IPS-18c (cell line): ENCODE data around the gene LEO1.

Experiments used
- H3K4me3 ChIP-seq: 2 replicates; pipeline ENCODE4 v1.7.0; 2013; ENCODE audit warnings: low read depth, mild to moderate bottlenecking, low read length, moderate library complexity; ENCODE audit not compliant: insufficient read depth
- H3K9me3 ChIP-seq: one replicate; pipeline ENCODE4 v1.6.1; 2013; ENCODE audit warnings: mild to moderate bottlenecking, low read length, moderate library complexity; ENCODE audit not compliant: control insufficient read depth, insufficient read depth

Gene LEO1

GRCh38 chr15:51965691-51966090 lies 5.9 kb downstream of the LEO1 start:
- H3K9me3 ChIP-seq = no peaks in the 10 kb centered on the region
- H3K4me3 ChIP-seq = no peak overlapping the region

DNA sequence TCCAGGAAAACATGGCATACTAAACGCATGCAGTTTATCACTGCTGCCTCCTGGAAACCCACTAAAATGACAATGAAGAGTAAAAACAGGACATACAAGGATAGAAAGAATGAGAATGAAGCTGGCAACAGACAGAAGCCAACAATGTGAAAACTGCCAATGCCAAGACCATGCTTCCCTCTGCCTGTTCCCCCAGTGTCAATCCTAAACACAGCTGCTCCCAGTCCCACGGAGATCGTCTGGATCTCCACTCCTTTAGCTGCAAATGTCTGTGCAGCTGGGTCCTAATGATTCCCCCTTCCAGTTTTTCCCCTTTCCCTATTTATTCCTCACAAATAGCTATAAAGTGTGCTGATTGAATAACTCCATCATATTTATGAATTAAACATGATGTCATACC lies 16.1 kb downstream of the LEO1 start:
- Histone ChIP-seq H3K4me3 (no peak overlapping the region), H3K9me3 (no peaks in the 10 kb centered on the region)

DNA sequence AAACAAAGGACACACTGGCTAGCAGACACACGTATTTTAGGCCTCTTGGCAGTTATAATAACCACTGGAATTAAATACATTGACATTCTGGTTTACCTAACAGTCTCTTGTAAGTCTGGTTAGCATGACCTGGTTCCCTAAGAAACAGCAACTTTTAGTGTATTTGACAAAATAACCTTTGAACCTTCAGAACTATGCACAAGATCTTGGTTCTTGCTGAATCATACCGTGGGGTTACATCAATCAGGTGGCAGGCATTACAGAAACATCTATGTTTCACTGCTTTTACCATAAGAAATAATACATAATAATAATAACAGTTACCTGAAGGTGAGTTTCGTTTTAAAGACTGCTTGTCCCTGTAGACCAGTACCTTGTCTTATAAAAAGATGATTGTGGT lies 18.8 kb downstream of the LEO1 start:
- Histone ChIP-seq H3K9me3 (no peaks in the 10 kb centered on the region), H3K4me3 (no peak overlapping the region)

- no peaks in the 10 kb centered on the region for H3K9me3 ChIP-seq
- no peak overlapping the region for H3K4me3 ChIP-seq
These were observed 24.5 kb downstream of the LEO1 start for GRCh38 chr15:51947124-51947523.

DNA sequence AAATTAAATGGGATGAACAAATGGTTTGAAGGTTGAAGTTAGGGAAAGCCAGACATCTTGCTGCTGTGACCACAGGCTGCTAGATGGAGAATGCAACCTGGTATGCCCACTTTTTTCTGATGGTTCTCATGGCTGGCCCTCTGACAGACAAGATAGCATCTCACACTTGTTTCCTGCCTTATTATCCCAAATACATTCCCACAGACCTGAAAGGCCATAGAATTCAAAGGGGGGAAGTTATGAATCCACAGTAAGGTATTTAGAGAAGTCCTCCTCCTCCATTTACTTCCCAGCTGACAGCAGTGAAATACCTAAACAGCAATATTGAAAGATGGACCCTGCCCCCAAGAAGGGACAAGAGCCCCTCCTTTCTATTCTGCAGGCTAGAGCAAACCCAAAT lies 32.4 kb downstream of the LEO1 start:
- Histone ChIP-seq H3K4me3 (no peak overlapping the region), H3K9me3 (no peaks in the 10 kb centered on the region)

DNA sequence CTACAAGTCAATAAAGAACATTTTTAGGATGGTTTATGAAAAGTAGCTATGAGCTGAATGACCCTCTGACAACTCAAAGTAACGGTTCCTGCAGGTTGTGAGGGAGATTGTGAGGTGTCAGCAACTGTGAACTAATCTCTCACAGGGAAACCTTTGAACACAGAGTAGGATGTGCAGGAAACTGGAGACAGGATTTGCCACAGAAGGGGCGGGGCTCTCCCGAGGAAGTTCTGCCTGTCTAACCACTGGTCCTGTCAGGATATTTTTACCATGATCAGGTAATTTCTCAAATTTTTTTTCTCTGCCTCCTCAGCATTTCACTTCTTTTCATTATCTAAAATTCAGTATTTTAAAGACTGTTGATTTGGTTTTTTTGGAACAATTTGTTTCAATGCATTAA lies 33.3 kb downstream of the LEO1 start:
- Histone ChIP-seq H3K4me3 (no peak overlapping the region), H3K9me3 (no peaks in the 10 kb centered on the region)

DNA sequence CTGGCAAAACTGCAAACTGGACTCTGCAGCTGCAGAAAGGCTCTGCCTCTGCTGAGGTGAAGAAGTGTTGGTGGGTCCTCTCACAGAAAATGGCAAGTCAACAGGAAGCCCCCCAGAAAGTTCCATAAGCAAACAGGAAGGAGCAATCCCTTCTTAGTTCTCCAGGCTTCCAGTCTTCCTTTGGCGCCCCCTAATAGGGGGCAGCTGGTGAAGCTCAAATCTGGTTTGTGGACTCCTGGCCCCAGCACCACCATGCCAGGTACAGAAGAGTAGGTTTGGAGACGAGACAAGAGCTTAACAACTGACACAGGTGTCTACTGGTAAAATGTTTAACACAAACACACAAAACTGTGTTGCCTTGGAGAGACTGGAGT lies 35.5 kb downstream of the LEO1 start:
- Histone ChIP-seq H3K9me3 (no peaks in the 10 kb centered on the region), H3K4me3 (no peak overlapping the region)

DNA sequence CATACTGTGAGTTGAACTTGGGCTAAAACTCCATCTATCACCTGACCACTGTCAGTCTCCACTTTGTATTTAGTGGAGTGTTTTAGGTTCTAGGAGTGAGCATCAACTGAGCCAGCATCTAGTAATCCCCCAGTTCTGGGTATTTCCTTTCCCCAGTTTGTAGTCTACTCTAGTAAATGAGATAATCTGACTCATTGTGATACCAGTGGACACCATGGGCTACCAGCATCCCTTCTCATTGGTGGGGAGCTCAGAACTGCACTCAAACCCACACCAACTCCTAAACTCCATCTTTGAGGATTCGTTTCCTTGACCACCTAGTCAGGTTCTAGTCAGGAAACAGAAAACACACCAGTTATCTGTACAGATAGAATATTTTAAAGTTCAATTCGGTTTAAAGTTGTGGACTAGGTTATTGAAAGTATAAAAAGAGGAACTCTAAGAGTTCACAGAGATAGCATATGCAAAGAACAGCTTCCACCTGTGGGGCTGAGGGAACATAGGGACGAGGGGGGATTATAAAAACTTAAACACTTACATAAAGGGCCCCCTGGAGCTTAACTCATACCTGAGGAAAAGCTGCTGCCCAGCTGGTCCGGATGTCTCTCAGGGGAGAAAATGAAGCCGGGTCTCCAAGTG lies 36.0 kb downstream of the LEO1 start:
- no peaks in the 10 kb centered on the region for H3K9me3 ChIP-seq
- no peak overlapping the region for H3K4me3 ChIP-seq

DNA sequence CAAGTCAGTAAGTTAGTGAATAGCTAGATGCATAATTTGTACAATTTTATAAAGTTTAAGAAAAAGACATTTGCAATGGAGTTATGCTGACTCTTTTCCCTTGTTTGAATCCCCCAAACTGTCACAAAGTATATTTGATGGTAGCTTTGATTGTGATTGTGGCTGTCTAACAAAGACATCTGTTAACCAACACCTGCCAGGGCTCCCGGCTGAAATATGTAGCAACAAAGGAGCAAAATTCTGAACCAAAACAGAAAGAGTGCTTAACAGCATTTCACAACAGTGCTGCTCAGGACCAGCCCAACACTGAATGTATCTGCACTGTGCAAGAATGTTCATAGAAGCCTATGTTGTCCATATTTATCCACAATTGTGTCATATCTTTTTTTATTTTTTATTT lies 39.4 kb downstream of the LEO1 start:
- H3K4me3 ChIP-seq = no peak overlapping the region
- H3K9me3 ChIP-seq = no peaks in the 10 kb centered on the region

GRCh38 chr15:51931638-51932037 lies 39.9 kb downstream of the LEO1 start:
- Histone ChIP-seq H3K4me3 (no peak overlapping the region), H3K9me3 (no peaks in the 10 kb centered on the region)

DNA sequence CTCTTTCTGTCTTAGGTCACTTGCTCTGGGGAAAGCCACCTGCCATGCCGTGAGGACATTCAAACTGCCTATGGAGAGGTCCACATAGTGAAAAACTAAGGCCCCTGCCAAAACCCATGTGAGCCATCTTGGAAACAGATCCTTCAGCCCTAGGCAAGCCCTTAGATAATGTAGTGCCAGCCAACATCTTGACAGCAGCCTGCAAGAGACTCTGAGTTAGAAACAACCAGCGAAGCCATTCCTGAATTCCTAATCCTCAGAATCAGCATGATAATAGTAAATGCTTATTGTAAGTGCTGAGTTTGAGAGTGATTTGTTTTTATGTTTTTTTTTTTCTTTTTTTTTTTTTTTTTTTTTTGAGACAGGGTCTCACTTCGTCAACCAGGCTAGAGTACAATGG lies 40.6 kb downstream of the LEO1 start:
- Histone ChIP-seq H3K9me3 (no peaks in the 10 kb centered on the region), H3K4me3 (no peak overlapping the region)

GRCh38 chr15:51926809-51927208 lies 44.8 kb downstream of the LEO1 start:
- Histone ChIP-seq H3K9me3 (no peaks in the 10 kb centered on the region), H3K4me3 (no peak overlapping the region)

DNA sequence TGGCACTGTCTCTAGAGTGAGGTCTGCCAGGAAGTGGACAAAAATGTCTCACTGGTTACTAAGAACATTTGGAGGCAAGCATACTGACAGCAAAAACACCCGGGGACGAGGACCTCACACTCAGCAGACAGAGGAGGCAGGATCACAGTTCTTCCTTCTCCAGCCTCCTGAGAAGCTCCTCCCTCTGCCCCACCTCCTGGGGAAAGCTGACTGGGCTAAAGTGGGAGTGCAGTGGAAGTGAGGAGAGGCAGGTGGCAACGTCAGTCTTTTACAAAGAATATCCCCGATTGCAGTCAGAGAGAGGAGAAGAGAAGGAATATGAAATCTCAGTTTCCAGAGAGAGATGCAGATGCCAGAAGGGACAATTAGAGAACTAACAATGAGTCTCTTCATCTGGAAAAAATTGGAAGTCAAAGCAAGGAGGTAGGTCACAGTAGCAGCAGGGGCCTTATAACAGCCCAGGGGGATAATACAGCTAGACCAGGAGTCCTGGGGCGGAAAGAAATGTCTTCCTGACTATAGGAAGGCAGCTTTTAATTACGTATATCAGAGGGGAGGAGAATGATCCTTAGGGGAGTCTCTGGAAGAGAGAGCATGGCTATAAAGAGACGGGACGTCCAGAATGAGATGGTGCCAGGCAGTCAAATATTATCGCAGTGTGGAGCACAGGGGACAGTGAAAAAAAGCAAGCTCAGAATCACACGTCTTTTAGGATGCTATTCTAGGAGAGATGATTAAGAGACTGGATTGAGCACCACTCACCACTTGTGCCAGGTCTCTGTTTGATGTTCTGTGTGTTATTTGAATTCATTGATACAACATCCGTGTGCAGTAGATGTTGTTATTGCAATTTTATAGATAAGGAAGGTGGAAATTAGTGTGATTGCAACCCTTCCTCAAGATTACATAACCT lies 47.2 kb downstream of the LEO1 start:
- no peaks in the 10 kb centered on the region for H3K9me3 ChIP-seq
- no peak overlapping the region for H3K4me3 ChIP-seq

GRCh38 chr15:51917493-51917892 lies 54.1 kb downstream of the LEO1 start:
- no peak overlapping the region for H3K4me3 ChIP-seq
- H3K9me3 ChIP-seq = no peaks in the 10 kb centered on the region

GRCh38 chr15:51912528-51912927 lies 59.0 kb downstream of the LEO1 start:
- Histone ChIP-seq H3K9me3 (no peaks in the 10 kb centered on the region), H3K4me3 (no peak overlapping the region)

- Histone ChIP-seq H3K4me3 (no peak overlapping the region), H3K9me3 (no peaks in the 10 kb centered on the region)
These were observed 62.0 kb downstream of the LEO1 start for GRCh38 chr15:51909584-51909983.

DNA sequence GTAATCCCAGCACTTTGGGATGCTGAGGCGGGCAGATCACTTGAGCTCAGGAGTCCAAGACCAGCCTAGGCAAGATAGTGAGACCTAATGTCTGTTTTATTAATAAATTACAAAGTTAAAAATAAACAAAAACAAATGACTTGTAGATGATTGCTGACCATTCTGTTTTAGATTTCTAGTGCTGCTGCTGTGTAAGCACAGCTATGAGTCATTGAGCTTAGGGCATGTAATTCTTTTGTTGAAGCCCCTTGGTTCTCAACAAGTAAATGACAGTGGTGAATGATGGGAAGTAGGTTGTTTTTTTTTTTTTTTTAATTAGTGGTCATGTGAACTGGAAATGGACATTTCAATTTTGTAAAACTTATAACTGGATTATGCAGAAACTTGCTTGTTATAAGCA lies 63.3 kb downstream of the LEO1 start:
- H3K9me3 ChIP-seq = no peaks in the 10 kb centered on the region
- H3K4me3 ChIP-seq = no peak overlapping the region

GRCh38 chr15:51907136-51907862 lies 64.3 kb downstream of the LEO1 start:
- H3K9me3 ChIP-seq = no peaks in the 10 kb centered on the region
- H3K4me3 ChIP-seq = no peak overlapping the region
